ENCODE data around the gene ZNF223. TPM values are rescaled to one million over a fixed set of nuclear protein-coding genes. Genes with fewer than 3 reads are reported as not detected.

Gene ZNF223
- total RNA-seq, 6 experiments from 2014 or later = 2.3 to 4.1 (median 2.6) TPM

- Mint-ChIP-seq H3K27me3 (ENCODE audit: insufficient read depth) (no peaks in the 10 kb centered on the region), H3K36me3 (ENCODE audit: low read depth) (peaks cover 38% of the 10 kb centered on the region), H3K27ac (peak overlapping the region; percentile 96), H3K9me3 (peaks cover 26% of the 10 kb centered on the region), H3K4me1 (ENCODE audit: low read depth) (peaks cover 26% of the 10 kb centered on the region), H3K4me3 (peak overlapping the region; percentile 98)
- DNase-seq = no peak
- TF ChIP-seq CTCF (IDR thresholded peaks at IDR 0.05) = no peak
Measured at GRCh38 chr19:44113784-44114390, 62.1 kb downstream of the ZNF223 start.

Other genes starting within 250 kb of the ZNF223 start
- under 1 TPM in 5 of 6 experiments, not detected in 1; 0.11 to 0.81 (median 0.34) TPM for gene LYPD5, start 249.6 kb upstream of the ZNF223 start, total RNA-seq (2021; fragmentation: NEBNext Ultra II Directional; extraction: Animal tissue kit (Norgen Biotek cat#: 25700))
- gene ZNF283, start 224.7 kb upstream of the ZNF223 start, total RNA-seq (2021; fragmentation: NEBNext Ultra II Directional; extraction: Animal tissue kit (Norgen Biotek cat#: 25700)) = 1 to 10 TPM; 5.7 to 9.0 (median 7.9) TPM
- 1 to 10 TPM; 2.6 to 3.6 (median 3.2) TPM for gene ZNF404, start 168.1 kb upstream of the ZNF223 start, total RNA-seq (2021; fragmentation: NEBNext Ultra II Directional; extraction: Animal tissue kit (Norgen Biotek cat#: 25700))
- gene ZNF45, start 116.8 kb upstream of the ZNF223 start, total RNA-seq (2021; fragmentation: NEBNext Ultra II Directional; extraction: Animal tissue kit (Norgen Biotek cat#: 25700)) = 10 to 100 TPM in 3 of 6 experiments, 1 to 10 TPM in 3; 8.4 to 12.3 (median 10.2) TPM
- gene ZNF221, start 100.8 kb upstream of the ZNF223 start, total RNA-seq (2021; fragmentation: NEBNext Ultra II Directional; extraction: Animal tissue kit (Norgen Biotek cat#: 25700)) = 1 to 10 TPM; 3.6 to 4.3 (median 4.1) TPM
- 1 to 10 TPM; 5.7 to 6.7 (median 6.4) TPM for gene ZNF155, start 67.8 kb upstream of the ZNF223 start, total RNA-seq (2021; fragmentation: NEBNext Ultra II Directional; extraction: Animal tissue kit (Norgen Biotek cat#: 25700))
- gene ZNF230, start 49.1 kb upstream of the ZNF223 start, total RNA-seq (2021; fragmentation: NEBNext Ultra II Directional; extraction: Animal tissue kit (Norgen Biotek cat#: 25700)) = 1 to 10 TPM; 1.3 to 2.6 (median 2.0) TPM
- gene ZNF222, start 26.7 kb upstream of the ZNF223 start, total RNA-seq (2021; fragmentation: NEBNext Ultra II Directional; extraction: Animal tissue kit (Norgen Biotek cat#: 25700)) = 1 to 10 TPM; 2.4 to 5.1 (median 3.6) TPM
- 1 to 10 TPM; 1.6 to 2.7 (median 2.4) TPM for gene ZNF284, start 20.1 kb downstream of the ZNF223 start, total RNA-seq (2021; fragmentation: NEBNext Ultra II Directional; extraction: Animal tissue kit (Norgen Biotek cat#: 25700))
- gene ZNF224, start 42.3 kb downstream of the ZNF223 start, total RNA-seq (2021; fragmentation: NEBNext Ultra II Directional; extraction: Animal tissue kit (Norgen Biotek cat#: 25700)) = 10 to 100 TPM in 5 of 6 experiments, 1 to 10 TPM in 1; 8.5 to 11.8 (median 10.8) TPM
- gene ZNF225, start 61.4 kb downstream of the ZNF223 start, total RNA-seq (2021; fragmentation: NEBNext Ultra II Directional; extraction: Animal tissue kit (Norgen Biotek cat#: 25700)) = 1 to 10 TPM; 3.5 to 5.5 (median 4.0) TPM
- 1 to 10 TPM; 4.8 to 7.2 (median 6.8) TPM for gene ZNF234, start 89.5 kb downstream of the ZNF223 start, total RNA-seq (2021; fragmentation: NEBNext Ultra II Directional; extraction: Animal tissue kit (Norgen Biotek cat#: 25700))
- gene ZNF226, start 113.1 kb downstream of the ZNF223 start, total RNA-seq (2021; fragmentation: NEBNext Ultra II Directional; extraction: Animal tissue kit (Norgen Biotek cat#: 25700)) = 10 to 100 TPM; 20.8 to 25.7 (median 22.6) TPM
- 10 to 100 TPM; 11.6 to 13.4 (median 12.9) TPM for gene ZNF227, start 160.5 kb downstream of the ZNF223 start, total RNA-seq (2021; fragmentation: NEBNext Ultra II Directional; extraction: Animal tissue kit (Norgen Biotek cat#: 25700))
- gene ZNF233, start 207.8 kb downstream of the ZNF223 start, total RNA-seq (2021; fragmentation: NEBNext Ultra II Directional; extraction: Animal tissue kit (Norgen Biotek cat#: 25700)) = 1 to 10 TPM in 1 of 6 experiments, under 1 TPM in 5; 0.36 to 1.2 (median 0.68) TPM